IPS DF 4.7 (cell line): ENCODE data around the gene P4HB.
A peak's percentile ranks its signal among the peaks of the same experiment; 100 is the strongest.
"Not testable (repeated sequence)": the region's sequence is repeated elsewhere in the genome, so short reads cannot be mapped to it uniquely, and the experiment has no call there.

Source experiments
- DNase-seq: peaks from one replicate; pipeline ENCODE4 v3.0.0-alpha.2; 2013; ENCODE audit warnings: low spot score; ENCODE audit errors: extremely low read depth

P4HB gene

DNA sequence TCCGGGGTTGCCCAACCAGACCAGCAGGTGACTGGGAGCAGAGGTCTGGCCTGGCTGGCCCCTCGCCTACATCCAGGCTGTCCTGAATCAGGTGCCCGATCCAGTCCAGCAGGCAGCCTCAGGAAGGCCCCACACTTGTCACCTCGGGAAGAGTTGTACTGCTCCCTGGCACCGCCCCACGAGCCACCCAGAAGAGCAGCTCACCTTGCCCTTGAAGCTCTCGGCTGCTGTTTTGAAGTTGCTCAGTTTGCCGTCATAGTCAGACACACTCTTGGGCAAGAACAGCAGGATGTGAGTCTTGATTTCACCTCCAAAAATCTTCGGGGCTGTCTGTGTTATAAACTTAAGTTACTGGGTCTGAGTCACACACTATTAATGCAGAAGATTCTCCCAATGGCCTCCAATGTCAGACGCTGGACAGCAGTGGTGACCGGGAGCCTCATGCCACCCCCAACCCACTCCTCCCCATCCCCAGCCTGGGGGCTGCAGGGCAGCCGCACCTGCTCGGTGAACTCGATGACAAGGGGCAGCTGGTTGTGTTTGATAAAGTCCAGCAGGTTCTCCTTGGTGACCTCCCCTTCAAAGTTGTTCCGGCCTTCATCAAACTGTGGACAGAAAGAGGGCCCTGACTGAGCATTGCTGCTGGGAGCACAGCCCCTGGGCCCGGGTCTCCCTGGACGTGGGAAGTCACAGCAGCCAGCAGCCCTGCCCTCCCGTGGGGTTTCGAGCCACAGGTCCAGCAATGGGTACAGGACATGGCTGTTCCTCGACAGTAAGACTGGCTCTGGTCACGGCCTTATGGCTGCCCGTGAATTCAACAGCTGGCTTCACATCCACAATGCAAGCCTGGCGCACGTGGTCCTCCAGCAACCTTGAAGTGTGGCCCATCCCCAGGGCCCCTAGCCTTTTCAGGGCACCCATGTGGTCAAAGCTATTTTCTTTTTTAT lies 13.3 kb downstream of the P4HB start:
- no peak for DNase-seq

GRCh38 chr17:81845881-81846742 lies 14.2 kb downstream of the P4HB start:
- no peak for DNase-seq

GRCh38 chr17:81845361-81845760 lies 15.0 kb downstream of the P4HB start:
- no peak for DNase-seq

- DNase-seq, result no peak
These were observed 15.4 kb downstream of the P4HB start for GRCh38 chr17:81844887-81845286.

GRCh38 chr17:81844327-81844851 lies 15.9 kb downstream of the P4HB start:
- no peak for DNase-seq

- DNase-seq, result no peak
These were observed 16.5 kb downstream of the P4HB start for GRCh38 chr17:81843713-81844326.

DNA sequence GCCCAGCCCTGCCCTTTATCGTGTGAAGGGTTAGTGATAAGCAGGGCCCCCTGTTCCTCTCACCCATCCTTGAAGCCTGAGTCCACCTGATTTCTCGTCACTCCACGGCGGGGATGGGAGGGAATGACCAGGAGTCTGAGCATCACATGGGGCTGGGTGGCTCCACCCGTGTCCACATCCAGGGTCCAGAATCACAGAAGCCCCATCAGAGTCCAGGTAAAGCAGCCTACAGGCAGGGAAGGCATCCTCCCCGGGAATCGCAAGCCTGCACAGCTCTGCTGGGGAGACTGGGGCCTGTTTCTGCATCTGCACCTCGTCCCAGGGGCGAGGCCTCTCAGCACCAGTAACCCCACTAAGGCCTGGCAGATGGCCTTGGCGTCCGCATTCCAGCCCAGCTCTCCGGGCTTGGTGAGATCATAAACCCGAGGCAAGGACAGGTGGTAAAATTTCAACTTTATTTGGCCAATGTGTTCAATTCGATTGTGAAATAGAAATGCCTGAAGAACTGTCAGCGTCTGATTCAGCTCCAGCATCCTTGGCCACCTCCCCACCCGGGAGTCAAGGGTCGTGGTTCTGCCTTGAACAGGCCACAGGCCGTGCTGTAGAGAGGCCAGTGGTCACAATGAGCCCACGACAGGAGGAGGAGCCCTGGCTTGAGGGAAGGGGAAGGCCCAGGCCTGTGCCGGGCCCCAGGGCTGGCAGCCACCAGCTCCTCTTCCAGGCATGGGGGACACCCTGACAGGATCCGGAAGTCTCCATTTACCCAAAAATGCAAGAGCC lies 17.4 kb downstream of the P4HB start:
- no peak for DNase-seq

DNA sequence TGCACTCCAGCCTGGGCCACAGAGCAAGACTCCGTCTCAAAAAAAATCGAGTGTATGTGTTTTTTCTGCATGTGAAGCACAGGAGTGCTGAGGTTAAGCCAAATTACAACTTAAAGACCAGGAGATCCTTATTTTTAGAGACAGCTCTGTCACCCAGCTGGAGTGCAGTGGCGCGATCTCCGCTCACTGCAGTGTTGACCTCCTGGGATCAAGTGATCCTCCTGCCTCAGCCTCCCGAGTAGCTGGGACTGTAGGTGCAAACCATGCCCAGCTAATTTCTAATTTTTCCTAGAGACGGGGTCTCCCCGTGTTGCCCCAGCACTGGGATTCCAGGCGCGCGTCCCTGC lies 18.0 kb downstream of the P4HB start:
- DNase-seq, result no peak

- no peak for DNase-seq
These were observed 18.5 kb downstream of the P4HB start for GRCh38 chr17:81841866-81842265.

DNA sequence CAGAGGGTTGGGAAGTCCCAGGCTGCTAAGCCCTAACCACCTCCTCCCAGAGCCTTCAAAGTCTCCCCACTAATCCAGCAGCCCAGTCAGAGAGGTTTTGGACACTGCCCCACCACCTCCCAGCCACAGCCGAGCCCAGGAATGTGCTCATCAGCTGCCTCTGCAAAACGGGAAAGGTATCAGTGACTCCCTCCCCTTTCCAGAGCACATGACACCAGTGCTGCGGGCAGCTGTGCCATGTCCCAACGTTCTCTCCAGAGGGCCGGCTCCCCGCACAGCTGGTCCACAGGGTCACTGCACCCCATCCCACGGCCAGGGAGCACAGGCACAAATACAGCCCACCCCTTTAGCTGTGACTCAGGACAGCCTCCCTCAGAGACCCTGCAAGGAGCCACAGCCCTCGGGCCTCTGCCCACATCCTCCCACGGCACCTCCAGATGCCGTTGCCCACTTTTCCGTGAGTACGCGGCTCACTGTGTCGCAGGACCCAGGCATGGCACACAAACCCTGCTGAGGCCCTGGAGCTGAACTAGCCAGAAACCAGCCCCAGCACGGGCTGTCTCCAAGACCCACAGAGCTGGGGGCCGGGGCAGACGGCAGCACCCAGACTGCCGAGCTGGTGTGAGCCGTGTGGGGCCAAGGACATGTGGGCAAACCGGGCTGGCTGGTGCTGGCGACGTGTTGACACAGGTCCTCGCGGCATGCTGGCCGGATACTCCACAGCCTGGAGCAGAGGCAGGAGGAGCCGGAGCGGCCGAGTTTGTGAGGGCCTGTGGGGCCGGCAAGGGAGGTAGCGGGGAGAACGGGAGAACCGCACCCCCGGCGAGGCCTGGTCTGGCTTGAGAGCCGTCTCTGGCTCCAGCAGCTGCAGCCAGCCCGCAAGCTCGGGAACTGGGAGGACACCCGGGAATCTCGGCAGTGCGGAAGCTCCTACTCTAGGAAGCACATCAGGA lies 19.2 kb downstream of the P4HB start:
- DNase-seq, result no peak

- not testable (repeated sequence) for DNase-seq
These were observed 20.3 kb downstream of the P4HB start for GRCh38 chr17:81840059-81840458.

- DNase-seq, result no peak
These were observed 21.0 kb downstream of the P4HB start for GRCh38 chr17:81839301-81839700.

GRCh38 chr17:81838753-81839255 lies 21.5 kb downstream of the P4HB start:
- DNase-seq, result no peak

GRCh38 chr17:81837641-81838040 lies 22.7 kb downstream of the P4HB start:
- no peak for DNase-seq

DNA sequence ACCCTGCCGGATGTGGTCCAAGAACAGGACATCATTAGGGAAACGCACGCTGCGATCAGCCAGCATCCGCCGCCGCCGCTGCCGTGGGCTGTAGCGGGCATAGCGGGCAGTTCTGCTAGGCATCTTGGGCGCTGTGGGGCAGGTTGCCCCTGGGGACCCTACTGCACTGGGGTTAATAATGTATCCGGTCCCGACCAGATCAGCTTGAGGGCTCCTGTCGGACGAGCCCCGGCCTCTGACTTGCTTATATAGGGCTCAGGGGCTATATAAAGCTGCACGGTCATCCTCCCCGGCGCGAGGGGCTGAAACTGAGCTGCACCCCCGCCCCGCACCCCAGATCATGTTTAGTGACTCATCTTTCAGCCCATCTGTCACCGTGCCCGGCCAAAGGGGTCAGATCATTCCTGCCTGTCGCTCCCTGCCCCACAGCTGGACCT lies 25.5 kb downstream of the P4HB start, which contains the start of gene PPP1R27:
PPP1R27 (minus strand) TSS at position 220 of the 437 bp plus-strand sequence; CDS start at position 123, 97 bp downstream.
- no peak for DNase-seq

DNA sequence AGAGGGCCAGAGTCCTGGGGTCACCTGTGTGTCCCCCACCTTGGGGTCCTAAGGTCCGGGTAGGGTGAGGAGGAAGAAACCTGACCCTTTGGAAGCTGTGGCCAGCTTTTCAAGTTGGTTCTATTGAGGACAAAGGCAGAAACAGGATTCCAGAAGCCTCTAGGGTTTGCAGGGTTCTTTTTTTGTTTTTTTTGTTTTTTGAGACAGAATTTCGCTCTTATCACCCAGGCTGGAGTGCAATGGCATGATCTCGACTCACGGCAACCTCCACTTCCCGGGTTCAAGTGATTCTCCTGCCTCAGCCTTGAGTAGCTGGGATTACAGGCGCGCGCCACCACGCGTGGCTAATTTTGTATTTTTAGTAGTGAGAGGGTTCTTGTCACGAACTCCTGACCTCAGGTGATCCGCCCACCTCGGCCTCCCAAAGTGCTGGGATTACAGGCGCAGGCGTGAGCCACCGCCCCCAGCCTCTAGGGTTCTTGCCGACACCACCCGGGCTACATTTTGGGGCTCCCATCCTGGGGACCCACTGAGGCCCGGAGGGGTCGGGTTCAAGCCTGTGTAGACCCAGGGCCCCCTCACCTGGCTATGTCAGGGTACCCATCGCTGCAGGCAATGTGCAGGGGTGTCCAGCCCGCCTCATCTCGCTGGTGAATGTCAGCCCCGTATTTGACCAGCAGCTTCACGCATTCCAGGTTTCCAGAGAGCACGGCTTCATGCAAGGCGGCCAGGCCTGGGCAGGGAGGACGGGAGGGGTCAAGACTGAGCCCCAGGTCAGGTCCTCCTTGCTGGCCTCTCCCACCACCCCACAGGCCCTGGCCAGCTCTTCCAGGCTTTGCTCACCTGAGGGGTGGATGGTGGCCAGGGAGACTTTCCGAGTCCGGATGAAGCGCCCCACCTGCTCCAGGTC lies 26.2 kb downstream of the P4HB start:
- DNase-seq, result no peak

GRCh38 chr17:81833160-81833920 lies 27.0 kb downstream of the P4HB start, which contains the start of gene MCRIP1:
TSS of gene MCRIP1 (minus strand) at chr17:81833291. CDS start at chr17:81824506, 8,785 bp downstream.
- peak; percentile 51 for DNase-seq
